OCI-LY1 (cell line): ENCODE results near the gene THUMPD3.

ENCODE experiments used
- CTCF ChIP-seq: fragments of 200-600 bp; sonication (generic), shearing (Covaris generic); IDR thresholded peaks from 2 replicates; pipeline ENCODE4 v1.5.1; 2017; ENCODE audit warnings: mild to moderate bottlenecking, antibody characterized with exemption, low read length, moderate library complexity, mixed read lengths
- EZH2 ChIP-seq: fragments of 200-600 bp; sonication (generic), shearing (Covaris generic); IDR thresholded peaks from 2 replicates; pipeline ENCODE4 v1.8.0; 2017; ENCODE audit warnings: borderline replicate concordance, mixed run types, mild to moderate bottlenecking, antibody characterized with exemption, low read length, moderate library complexity, mixed read lengths

GRCh38 chr3:9377981-9378380 lies 15.1 kb downstream of the THUMPD3 start:
- no peak for TF ChIP-seq CTCF
- TF ChIP-seq EZH2: no peak
